ENCODE data around the gene ADGRL2. TPM values are rescaled to one million over a fixed set of nuclear protein-coding genes. Genes with fewer than 3 reads are reported as not detected.

The ADGRL2 gene
- polyA plus RNA-seq, 1 of the 3 experiments (the other 2 are of a cell fraction), result 40.3 TPM

GRCh38 chr1:81894867-81895266 lies 94.1 kb downstream of the ADGRL2 start:
- Histone ChIP-seq H3K4me3 (ENCODE audit: low read depth in 2 of 2, low read length in 1 of 2) (no peak overlapping the region), H4K20me1 (ENCODE audit: insufficient read depth) (no peaks in the 10 kb centered on the region; the same call in 1 of the 2 replicates), H3K79me2 (ENCODE audit: insufficient read depth) (peaks cover 72% of the 10 kb centered on the region), H3K4me1 (ENCODE audit: control insufficient read depth in 1 of 2, insufficient read depth in 2 of 2, low read depth in 1 of 2, low read length in 1 of 2) (peaks cover 0 to 7% of the 10 kb centered on the region in 2 experiments; a peak in 2 of 4 replicates), H3K9me2 (no peaks in the 10 kb centered on the region), H3K9ac (no peak overlapping the region), H3K4me2 (no peak overlapping the region), H3K9me3 (no peaks in the 10 kb centered on the region), H3F3A (replicated peaks; ENCODE audit: insufficient read depth) (no peaks in the 10 kb centered on the region), H2AFZ (ENCODE audit: low read depth) (no peak overlapping the region), H3K27ac (ENCODE audit: low read depth in 2 of 2, low read length in 1 of 2) (no peak overlapping the region), H3K27me3 (ENCODE audit: insufficient read depth) (no peaks in the 10 kb centered on the region), H3K36me3 (replicated peaks in 1 of 2; ENCODE audit: control insufficient read depth in 1 of 2, insufficient read depth in 2 of 2, low read length in 1 of 2) (no peaks in the 10 kb centered on the region)
- no peak for DNase-seq
- POLR2A ChIA-PET, result no interaction called here
- no peak for TF ChIP-seq MAX (IDR thresholded peaks at IDR 0.05; ENCODE audit: low read depth)
- no peak for TF ChIP-seq REST (IDR thresholded peaks at IDR 0.05; ENCODE audit: low read depth, low read length)
- 100% methylated on average over 2 of the region's 2 CpGs for WGBS (ENCODE audit: low lambda C conversion rate)
- CTCF ChIA-PET, result no interaction called here

- Histone ChIP-seq H3K4me1 (ENCODE audit: control insufficient read depth in 1 of 2, insufficient read depth in 2 of 2, low read depth in 1 of 2, low read length in 1 of 2) (peaks cover 0 to 2% of the 10 kb centered on the region in 2 experiments; a peak in 2 of 4 replicates), H3K4me2 (no peak overlapping the region), H3K9me3 (no peaks in the 10 kb centered on the region), H4K20me1 (ENCODE audit: insufficient read depth) (no peaks in the 10 kb centered on the region; the same call in 1 of the 2 replicates), H3K9ac (no peak overlapping the region), H3K27ac (ENCODE audit: low read depth in 2 of 2, low read length in 1 of 2) (no peak overlapping the region), H3F3A (replicated peaks; ENCODE audit: insufficient read depth) (no peaks in the 10 kb centered on the region), H3K4me3 (ENCODE audit: low read depth in 2 of 2, low read length in 1 of 2) (no peak overlapping the region), H3K79me2 (ENCODE audit: insufficient read depth) (peaks cover 60% of the 10 kb centered on the region), H3K36me3 (replicated peaks in 1 of 2; ENCODE audit: control insufficient read depth in 1 of 2, insufficient read depth in 2 of 2, low read length in 1 of 2) (no peaks in the 10 kb centered on the region), H2AFZ (ENCODE audit: low read depth) (no peak overlapping the region), H3K27me3 (ENCODE audit: insufficient read depth) (no peaks in the 10 kb centered on the region), H3K9me2 (no peaks in the 10 kb centered on the region)
- 97% methylated on average over 5 of the region's 5 CpGs for WGBS (ENCODE audit: low lambda C conversion rate)
- TF ChIP-seq RXRA (IDR thresholded peaks at IDR 0.05; ENCODE audit: borderline replicate concordance, low read depth) (no peak), USF2 (IDR thresholded peaks at IDR 0.05; ENCODE audit: borderline replicate concordance, low read depth, low read length) (no peak), GABPA (IDR thresholded peaks at IDR 0.05; ENCODE audit: low read depth) (no peak), PBX3 (IDR thresholded peaks at IDR 0.05) (no peak), CHD2 (IDR thresholded peaks at IDR 0.05; ENCODE audit: low read length, partially characterized antibody) (no peak), SMC3 (IDR thresholded peaks at IDR 0.05; ENCODE audit: low read depth, low read length) (no peak), IRF3 (IDR thresholded peaks at IDR 0.05; ENCODE audit: low read depth, low read length) (no peak), MEF2A (IDR thresholded peaks at IDR 0.05; ENCODE audit: borderline replicate concordance, low read depth) (no peak), TCF12 (IDR thresholded peaks at IDR 0.05) (no peak), EZH2phosphoT487 (IDR thresholded peaks at IDR 0.05; ENCODE audit: borderline replicate concordance, low read depth) (no peak)
- no peak for DNase-seq
- CTCF ChIA-PET, result no interaction called here
- POLR2A ChIA-PET, result no interaction called here
Measured at GRCh38 chr1:81899214-81899821, 98.6 kb downstream of the ADGRL2 start.

Data from SK-N-SH (cell line).